Neural cell (in vitro differentiated cells): Measurements from ENCODE around the gene CNRIP1.

Experiments
- CTCF ChIP-seq: fragments of 450-650 bp; IDR thresholded peaks from 2 replicates; pipeline ENCODE4 v1.5.1; 2014; ENCODE audit warnings: antibody characterized with exemption, mild to moderate bottlenecking, moderate library complexity; ENCODE audit not compliant: poor library complexity, severe bottlenecking
- EP300 ChIP-seq: fragments of 450-650 bp; conservative IDR thresholded peaks from 2 replicates; pipeline ENCODE4 v1.6.1; 2014; ENCODE audit warnings: antibody characterized with exemption, mild to moderate bottlenecking, moderate library complexity; ENCODE audit not compliant: poor library complexity, severe bottlenecking
- EZH2 ChIP-seq: fragments of 200-600, 300-800 bp; shearing (Covaris generic), sonication (generic); IDR thresholded peaks from 2 replicates; pipeline ENCODE4 v1.6.1; 2014; ENCODE audit warnings: antibody characterized with exemption, low read length, borderline replicate concordance, mild to moderate bottlenecking; ENCODE audit not compliant: insufficient read depth, poor library complexity, severe bottlenecking
- MXI1 ChIP-seq: fragments of 450-650 bp; conservative IDR thresholded peaks from 2 replicates; pipeline ENCODE4 v1.6.1; 2014; ENCODE audit warnings: antibody characterized with exemption, mild to moderate bottlenecking; ENCODE audit not compliant: poor library complexity, severe bottlenecking
- POLR2AphosphoS5 ChIP-seq: IDR thresholded peaks from 2 replicates; pipeline ENCODE4 v1.6.1; 2012
- RAD21 ChIP-seq: fragments of 450-650 bp; conservative IDR thresholded peaks from 2 replicates; pipeline ENCODE4 v1.6.1; 2014; ENCODE audit warnings: antibody characterized with exemption, mild to moderate bottlenecking, moderate library complexity
- REST ChIP-seq: IDR thresholded peaks from 2 replicates; pipeline ENCODE4 v1.6.1; 2012; ENCODE audit warnings: borderline replicate concordance
- SMC3 ChIP-seq: fragments of 450-650 bp; conservative IDR thresholded peaks from 2 replicates; pipeline ENCODE4 v1.6.1; 2014; ENCODE audit warnings: antibody characterized with exemption, mild to moderate bottlenecking, moderate library complexity; ENCODE audit not compliant: poor library complexity
- TAF1 ChIP-seq: IDR thresholded peaks from 2 replicates; pipeline ENCODE4 v1.6.1; 2012; ENCODE audit warnings: low read depth

- no peak for TF ChIP-seq EP300
- peak; percentile 82 for TF ChIP-seq CTCF
- TF ChIP-seq RAD21, result peak; percentile 80
- TF ChIP-seq EZH2, result no peak
- TF ChIP-seq SMC3, result peak; percentile 83
- no peak for TF ChIP-seq TAF1
- TF ChIP-seq REST, result no peak
- TF ChIP-seq POLR2AphosphoS5, result no peak
- TF ChIP-seq MXI1, result no peak
These were observed 36.8 kb downstream of the CNRIP1 start for GRCh38 chr2:68282811-68283418.
